Osteoblast (primary cell): ENCODE measurements around the gene ARMC9. TPM values are rescaled to one million over a fixed set of nuclear protein-coding genes. Genes with fewer than 3 reads are reported as not detected.

Experiments used
- DNase-seq: peaks from one replicate; pipeline ENCODE4 v3.0.0; 2011; ENCODE audit warnings: low spot score, mixed read lengths; ENCODE audit not compliant: insufficient read length; ENCODE audit errors: missing footprints
- H2AFZ ChIP-seq: 2 replicates; pipeline ENCODE4 v1.6.0; 2011; ENCODE audit warnings: mild to moderate bottlenecking, low read length
- H3K27ac ChIP-seq: 2 replicates; pipeline ENCODE4 v1.5.1; 2011; ENCODE audit warnings: mild to moderate bottlenecking, low read depth, low read length, moderate library complexity
- H3K27me3 ChIP-seq: 2 replicates; pipeline ENCODE4 v1.6.0; 2012; ENCODE audit warnings: mild to moderate bottlenecking, control low read depth, inconsistent platforms, low read length, moderate library complexity; ENCODE audit not compliant: insufficient read depth
- H3K36me3 ChIP-seq: 2 replicates; pipeline ENCODE4 v1.5.1; 2011; ENCODE audit warnings: mild to moderate bottlenecking, low read length, control low read depth, moderate library complexity; ENCODE audit not compliant: insufficient read depth
- H3K4me1 ChIP-seq: 2 replicates; pipeline ENCODE4 v1.5.1; 2011; ENCODE audit warnings: mild to moderate bottlenecking, low read length, control low read depth, moderate library complexity; ENCODE audit not compliant: insufficient read depth
- H3K4me2 ChIP-seq: 2 replicates; pipeline ENCODE4 v1.6.0; 2011; ENCODE audit warnings: mild to moderate bottlenecking, low read length; ENCODE audit not compliant: insufficient read depth
- H3K4me3 ChIP-seq: fragments of 200-600 bp; sonication (generic); 3 replicates; pipeline ENCODE4 v1.5.1; 2012; ENCODE audit warnings: mild to moderate bottlenecking, low read length, inconsistent platforms; ENCODE audit not compliant: insufficient read depth
- H3K79me2 ChIP-seq: 2 replicates; pipeline ENCODE4 v1.6.0; 2012; ENCODE audit warnings: mild to moderate bottlenecking, low read length, control low read depth, inconsistent platforms; ENCODE audit not compliant: insufficient read depth
- H3K9me3 ChIP-seq: 2 replicates; pipeline ENCODE4 v1.5.1; 2011; ENCODE audit warnings: low read depth, low read length, control low read depth
- H4K20me1 ChIP-seq: 2 replicates; pipeline ENCODE4 v1.6.0; 2012; ENCODE audit warnings: mild to moderate bottlenecking, low read length, control low read depth; ENCODE audit not compliant: insufficient read depth
- total RNA-seq: library from RNA; depleted of rRNA; stranded (reverse); fragments of >200 nt; gene quantifications from 2 replicates; pipeline ENCODE4 v1.2.3, GENCODE V29; 2012
- TF ChIP-seq, protein P1 (sequence below): IDR thresholded peaks from 2 replicates; pipeline ENCODE4 v1.5.1; 2011; ENCODE audit warnings: mild to moderate bottlenecking, low read depth, low read length, moderate library complexity; ENCODE audit errors: extremely low read depth

The ARMC9 gene
- total RNA-seq, 1 donor, result 221 TPM

GRCh38 chr2:231396058-231396821, 197.8 kb downstream of the ARMC9 start:
- H3K4me3 ChIP-seq, result no peak overlapping the region

DNA sequence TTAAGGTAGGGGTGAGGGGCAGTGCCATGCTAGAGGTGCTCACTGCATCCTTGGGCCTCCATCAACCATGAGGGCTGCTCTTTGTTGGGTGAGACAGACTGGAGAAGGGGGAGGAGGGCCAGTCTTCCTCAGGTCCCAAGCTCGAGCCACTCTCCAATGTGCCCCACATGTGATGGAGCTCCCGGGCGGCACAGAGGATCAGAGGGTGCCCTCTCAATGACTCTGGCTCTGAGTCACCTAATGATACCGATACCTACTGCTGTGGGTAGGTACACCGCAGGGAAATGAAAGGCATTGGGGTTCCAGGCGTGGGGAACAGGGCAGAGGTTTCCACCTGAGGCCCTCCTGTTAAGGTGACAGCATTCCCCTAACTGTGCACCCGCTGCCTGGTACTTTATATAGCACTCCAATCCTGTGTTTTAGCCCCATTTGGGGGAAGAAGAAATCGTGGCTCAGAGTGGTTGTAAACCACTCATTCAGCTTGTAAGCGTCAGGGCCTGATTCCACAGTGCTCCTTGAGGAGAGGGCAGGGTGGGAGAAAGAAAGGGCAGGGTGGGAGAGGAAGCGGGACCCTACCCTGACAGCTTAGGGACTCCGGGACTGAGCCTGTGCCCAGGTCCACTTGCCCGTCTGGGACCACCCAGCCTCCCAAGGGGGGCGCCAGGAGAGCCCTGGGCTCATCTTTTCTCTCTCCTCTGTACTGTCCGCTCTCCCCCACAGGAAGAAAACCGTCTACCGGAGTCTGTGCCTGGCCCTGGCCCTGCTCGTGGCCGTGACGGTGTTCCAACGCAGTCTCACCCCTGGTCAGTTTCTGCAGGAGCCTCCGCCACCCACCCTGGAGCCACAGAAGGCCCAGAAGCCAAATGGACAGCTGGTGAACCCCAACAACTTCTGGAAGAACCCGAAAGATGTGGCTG, 198.8 kb downstream of the ARMC9 start:
- no peaks in the 10 kb centered on the region for H4K20me1 ChIP-seq
- no peak overlapping the region for H3K4me3 ChIP-seq
- H3K4me1 ChIP-seq, result peaks cover 4% of the 10 kb centered on the region
- H3K4me2 ChIP-seq, result no peak overlapping the region
- H3K36me3 ChIP-seq, result no peaks in the 10 kb centered on the region
- H3K79me2 ChIP-seq, result no peaks in the 10 kb centered on the region
- H3K27ac ChIP-seq, result no peak overlapping the region
- TF ChIP-seq, protein P1, sequence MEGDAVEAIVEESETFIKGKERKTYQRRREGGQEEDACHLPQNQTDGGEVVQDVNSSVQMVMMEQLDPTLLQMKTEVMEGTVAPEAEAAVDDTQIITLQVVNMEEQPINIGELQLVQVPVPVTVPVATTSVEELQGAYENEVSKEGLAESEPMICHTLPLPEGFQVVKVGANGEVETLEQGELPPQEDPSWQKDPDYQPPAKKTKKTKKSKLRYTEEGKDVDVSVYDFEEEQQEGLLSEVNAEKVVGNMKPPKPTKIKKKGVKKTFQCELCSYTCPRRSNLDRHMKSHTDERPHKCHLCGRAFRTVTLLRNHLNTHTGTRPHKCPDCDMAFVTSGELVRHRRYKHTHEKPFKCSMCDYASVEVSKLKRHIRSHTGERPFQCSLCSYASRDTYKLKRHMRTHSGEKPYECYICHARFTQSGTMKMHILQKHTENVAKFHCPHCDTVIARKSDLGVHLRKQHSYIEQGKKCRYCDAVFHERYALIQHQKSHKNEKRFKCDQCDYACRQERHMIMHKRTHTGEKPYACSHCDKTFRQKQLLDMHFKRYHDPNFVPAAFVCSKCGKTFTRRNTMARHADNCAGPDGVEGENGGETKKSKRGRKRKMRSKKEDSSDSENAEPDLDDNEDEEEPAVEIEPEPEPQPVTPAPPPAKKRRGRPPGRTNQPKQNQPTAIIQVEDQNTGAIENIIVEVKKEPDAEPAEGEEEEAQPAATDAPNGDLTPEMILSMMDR, result no peak
- no peak overlapping the region for H2AFZ ChIP-seq
- H3K27me3 ChIP-seq, result peaks cover 31% of the 10 kb centered on the region
- peak; percentile 91 for DNase-seq
- H3K9me3 ChIP-seq, result no peaks in the 10 kb centered on the region

More at GRCh38 chr2:231396058-231396821, 197.8 kb downstream of the ARMC9 start:
- Histone ChIP-seq H3K36me3 (no peaks in the 10 kb centered on the region), H3K9me3 (no peaks in the 10 kb centered on the region), H3K4me1 (peaks cover 4% of the 10 kb centered on the region), H4K20me1 (no peaks in the 10 kb centered on the region), H3K4me2 (no peak overlapping the region), H3K79me2 (no peaks in the 10 kb centered on the region), H3K27ac (no peak overlapping the region), H3K27me3 (peaks cover 31% of the 10 kb centered on the region), H2AFZ (no peak overlapping the region)
- TF ChIP-seq, protein P1, result no peak
- DNase-seq, result peak; percentile 88

DNA sequence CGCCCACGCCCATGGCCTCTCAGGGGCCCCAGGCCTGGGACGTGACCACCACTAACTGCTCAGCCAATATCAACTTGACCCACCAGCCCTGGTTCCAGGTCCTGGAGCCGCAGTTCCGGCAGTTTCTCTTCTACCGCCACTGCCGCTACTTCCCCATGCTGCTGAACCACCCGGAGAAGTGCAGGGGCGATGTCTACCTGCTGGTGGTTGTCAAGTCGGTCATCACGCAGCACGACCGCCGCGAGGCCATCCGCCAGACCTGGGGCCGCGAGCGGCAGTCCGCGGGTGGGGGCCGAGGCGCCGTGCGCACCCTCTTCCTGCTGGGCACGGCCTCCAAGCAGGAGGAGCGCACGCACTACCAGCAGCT, 199.5 kb downstream of the ARMC9 start:
- no peak overlapping the region for H3K4me2 ChIP-seq
- H3K27ac ChIP-seq, result no peak overlapping the region
- TF ChIP-seq, protein P1, result no peak
- H2AFZ ChIP-seq, result no peak overlapping the region
- no peak overlapping the region for H3K4me3 ChIP-seq
- peak; percentile 86 for DNase-seq
- H3K9me3 ChIP-seq, result no peaks in the 10 kb centered on the region
- H3K36me3 ChIP-seq, result no peaks in the 10 kb centered on the region
- peaks cover 4% of the 10 kb centered on the region for H3K4me1 ChIP-seq
- no peaks in the 10 kb centered on the region for H3K79me2 ChIP-seq
- H4K20me1 ChIP-seq, result no peaks in the 10 kb centered on the region
- peaks cover 31% of the 10 kb centered on the region for H3K27me3 ChIP-seq

DNA sequence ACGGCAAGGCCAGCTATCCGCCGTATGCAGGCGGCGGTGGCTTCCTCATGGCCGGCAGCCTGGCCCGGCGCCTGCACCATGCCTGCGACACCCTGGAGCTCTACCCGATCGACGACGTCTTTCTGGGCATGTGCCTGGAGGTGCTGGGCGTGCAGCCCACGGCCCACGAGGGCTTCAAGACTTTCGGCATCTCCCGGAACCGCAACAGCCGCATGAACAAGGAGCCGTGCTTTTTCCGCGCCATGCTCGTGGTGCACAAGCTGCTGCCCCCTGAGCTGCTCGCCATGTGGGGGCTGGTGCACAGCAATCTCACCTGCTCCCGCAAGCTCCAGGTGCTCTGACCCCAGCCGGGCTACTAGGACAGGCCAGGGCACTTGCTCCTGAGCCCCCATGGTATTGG, 200.2 kb downstream of the ARMC9 start:
- Histone ChIP-seq H3K79me2 (no peaks in the 10 kb centered on the region), H3K27me3 (peaks cover 31% of the 10 kb centered on the region), H2AFZ (no peak overlapping the region), H3K36me3 (no peaks in the 10 kb centered on the region), H3K4me3 (no peak overlapping the region), H3K27ac (no peak overlapping the region), H3K9me3 (no peaks in the 10 kb centered on the region), H3K4me2 (no peak overlapping the region), H3K4me1 (peaks cover 10% of the 10 kb centered on the region), H4K20me1 (no peaks in the 10 kb centered on the region)
- TF ChIP-seq, protein P1, result no peak
- DNase-seq, result peak; percentile 59
